ENCODE measurements around the gene FOXRED1.
A peak's percentile ranks its signal among the peaks of the same experiment; 100 is the strongest.

FOXRED1 gene

GRCh38 chr11:126262216-126262615 lies 6.7 kb upstream of the FOXRED1 start:
- Histone ChIP-seq H3K4me1 (ENCODE audit: control insufficient read depth in 1 of 2, insufficient read depth in 1 of 2, low read depth in 1 of 2, low read length in 1 of 2) (peaks cover 0 to under 1% of the 10 kb centered on the region in 2 experiments), H3K27me3 (no peaks in the 10 kb centered on the region), H3K36me3 (peaks cover 81% of the 10 kb centered on the region), H3K27ac (peak overlapping the region; percentile 11), H3K4me3 (ENCODE audit: low read depth in 1 of 2, low read length in 1 of 2) (no peak overlapping the region), H3K9me3 (no peaks in the 10 kb centered on the region)
- no peak for TF ChIP-seq CTCF (IDR thresholded peaks at IDR 0.05)

GRCh38 chr11:126263489-126263888 lies 5.5 kb upstream of the FOXRED1 start:
- H3K9me3 ChIP-seq, result no peaks in the 10 kb centered on the region
- H3K36me3 ChIP-seq, result peaks cover 76% of the 10 kb centered on the region
- no peak overlapping the region for H3K4me3 ChIP-seq (ENCODE audit: low read depth in 1 of 2, low read length in 1 of 2)
- peaks cover 10 to 11% of the 10 kb centered on the region in 2 experiments for H3K4me1 ChIP-seq (ENCODE audit: control insufficient read depth in 1 of 2, insufficient read depth in 1 of 2, low read depth in 1 of 2, low read length in 1 of 2)
- no peak for TF ChIP-seq CTCF (IDR thresholded peaks at IDR 0.05)
- H3K27me3 ChIP-seq, result no peaks in the 10 kb centered on the region
- H3K27ac ChIP-seq, result no peak overlapping the region

- Histone ChIP-seq H3K9me3 (no peaks in the 10 kb centered on the region), H3K27me3 (no peaks in the 10 kb centered on the region), H3K36me3 (peaks cover 68% of the 10 kb centered on the region), H3K4me1 (ENCODE audit: control insufficient read depth in 1 of 2, insufficient read depth in 1 of 2, low read depth in 1 of 2, low read length in 1 of 2) (peaks cover 17 to 24% of the 10 kb centered on the region in 2 experiments), H3K27ac (peak overlapping the region; percentile 10), H3K4me3 (ENCODE audit: low read depth in 1 of 2, low read length in 1 of 2) (no peak overlapping the region)
- TF ChIP-seq CTCF (IDR thresholded peaks at IDR 0.05), result no peak
These were observed 3.1 kb upstream of the FOXRED1 start for GRCh38 chr11:126265811-126266210.

- peak overlapping the region; percentile 89 for H3K4me3 ChIP-seq (ENCODE audit: low read depth in 1 of 2, low read length in 1 of 2)
- H3K36me3 ChIP-seq, result peaks cover 50% of the 10 kb centered on the region
- no peaks in the 10 kb centered on the region for H3K27me3 ChIP-seq
- no peak for TF ChIP-seq CTCF (IDR thresholded peaks at IDR 0.05)
- no peaks in the 10 kb centered on the region for H3K9me3 ChIP-seq
- peaks cover 17 to 24% of the 10 kb centered on the region in 2 experiments for H3K4me1 ChIP-seq (ENCODE audit: control insufficient read depth in 1 of 2, insufficient read depth in 1 of 2, low read depth in 1 of 2, low read length in 1 of 2)
- H3K27ac ChIP-seq, result peak overlapping the region; percentile 93
These were observed 1.3 kb upstream of the FOXRED1 start for GRCh38 chr11:126267650-126268049.

GRCh38 chr11:126268361-126268707 lies 620 bp upstream of the FOXRED1 start:
- H3K4me1 ChIP-seq (ENCODE audit: control insufficient read depth in 1 of 2, insufficient read depth in 1 of 2, low read depth in 1 of 2, low read length in 1 of 2), result peaks cover 17 to 24% of the 10 kb centered on the region in 2 experiments

More at GRCh38 chr11:126268361-126268707, 620 bp upstream of the FOXRED1 start:
- TF ChIP-seq CTCF (IDR thresholded peaks at IDR 0.05), result no peak
- peak overlapping the region; percentile 93 for H3K27ac ChIP-seq
- H3K9me3 ChIP-seq, result no peaks in the 10 kb centered on the region
- H3K27me3 ChIP-seq, result no peaks in the 10 kb centered on the region
- peaks cover 49% of the 10 kb centered on the region for H3K36me3 ChIP-seq
- peak overlapping the region; percentile 89 for H3K4me3 ChIP-seq (ENCODE audit: low read depth in 1 of 2, low read length in 1 of 2)

Data from neutrophil (primary cell).